Testis (tissue), 3 donors: ENCODE measurements around the gene MATK. TPM values are rescaled to one million over a fixed set of nuclear protein-coding genes. Genes with fewer than 3 reads are reported as not detected.

Source experiments
- DNase-seq: peaks from one replicate; pipeline ENCODE4 v3.0.0-alpha.2; 2019
- H3K27ac ChIP-seq, 2 donors: fragments of 200-600 bp; sonication (generic); one replicate each; pipeline ENCODE4 v1.5.1; 2019
- H3K27me3 ChIP-seq: fragments of 200-600 bp; sonication (generic); one replicate; pipeline ENCODE4 v1.5.1; 2019
- H3K36me3 ChIP-seq: fragments of 200-600 bp; sonication (generic); one replicate; pipeline ENCODE4 v1.5.1; 2017; ENCODE audit warnings: low read depth; ENCODE audit errors: missing control alignments
- H3K4me1 ChIP-seq: fragments of 200-600 bp; sonication (generic); one replicate; pipeline ENCODE4 v1.5.1; 2019
- H3K4me3 ChIP-seq, 2 donors: fragments of 200-600 bp; sonication (generic); one replicate each; pipeline ENCODE4 v1.5.1; 2017 to 2019
- H3K9me3 ChIP-seq: fragments of 200-600 bp; sonication (generic); one replicate; pipeline ENCODE4 v1.5.1; 2017
- CTCF ChIP-seq, 3 experiments: fragments of 450-650 bp in 2 of 3; fragments of 200-600 bp in 1 of 3; sonication (generic) in 1 of 3; IDR thresholded peaks; one replicate each; pipeline ENCODE4 v1.5.1; 2016 to 2019; ENCODE audit warnings: antibody characterized with exemption in 3 of 3, mild to moderate bottlenecking in 2 of 3, moderate library complexity in 1 of 3
- POLR2A ChIP-seq: fragments of 450-650 bp; IDR thresholded peaks from one replicate; pipeline ENCODE4 v1.6.1; 2017; ENCODE audit warnings: antibody characterized with exemption, mild to moderate bottlenecking, moderate library complexity
- WGBS, 2 donors: methylation state at CpG; one replicate each; pipeline ENCODE4 v1.1.5; 2018; 5-methylcytosine and 5-hydroxymethylcytosine counted together
- intact Hi-C: fragments of 100-400 bp; cut with DNase I; formaldehyde crosslinking; loops from one replicate; pipeline ENCODE4 v1.15.1; 2023; ENCODE audit warnings: low total_unique reads
- polyA plus RNA-seq: library from polyadenylated mRNA; stranded (reverse); fragments of 350-450 nt; fragmentation: Illumina TruSeq; extraction: RNeasy Lipid Tissue Mini Kit (QIAGEN cat#74804); gene quantifications from one replicate; pipeline ENCODE4 v1.2.3, GENCODE V29; 2014; ENCODE audit warnings: low read depth, low replicate concordance; ENCODE audit not compliant: insufficient read depth
- total RNA-seq, 2 donors: library from RNA; depleted of rRNA; stranded (reverse); fragments of >200 nt; gene quantifications; one replicate each; pipeline ENCODE4 v1.2.3, GENCODE V29; 2016

Gene MATK
- total and polyA plus RNA-seq, 3 donors from 2014 or later = 6.0 to 10.1 (median 10.1) TPM

DNA sequence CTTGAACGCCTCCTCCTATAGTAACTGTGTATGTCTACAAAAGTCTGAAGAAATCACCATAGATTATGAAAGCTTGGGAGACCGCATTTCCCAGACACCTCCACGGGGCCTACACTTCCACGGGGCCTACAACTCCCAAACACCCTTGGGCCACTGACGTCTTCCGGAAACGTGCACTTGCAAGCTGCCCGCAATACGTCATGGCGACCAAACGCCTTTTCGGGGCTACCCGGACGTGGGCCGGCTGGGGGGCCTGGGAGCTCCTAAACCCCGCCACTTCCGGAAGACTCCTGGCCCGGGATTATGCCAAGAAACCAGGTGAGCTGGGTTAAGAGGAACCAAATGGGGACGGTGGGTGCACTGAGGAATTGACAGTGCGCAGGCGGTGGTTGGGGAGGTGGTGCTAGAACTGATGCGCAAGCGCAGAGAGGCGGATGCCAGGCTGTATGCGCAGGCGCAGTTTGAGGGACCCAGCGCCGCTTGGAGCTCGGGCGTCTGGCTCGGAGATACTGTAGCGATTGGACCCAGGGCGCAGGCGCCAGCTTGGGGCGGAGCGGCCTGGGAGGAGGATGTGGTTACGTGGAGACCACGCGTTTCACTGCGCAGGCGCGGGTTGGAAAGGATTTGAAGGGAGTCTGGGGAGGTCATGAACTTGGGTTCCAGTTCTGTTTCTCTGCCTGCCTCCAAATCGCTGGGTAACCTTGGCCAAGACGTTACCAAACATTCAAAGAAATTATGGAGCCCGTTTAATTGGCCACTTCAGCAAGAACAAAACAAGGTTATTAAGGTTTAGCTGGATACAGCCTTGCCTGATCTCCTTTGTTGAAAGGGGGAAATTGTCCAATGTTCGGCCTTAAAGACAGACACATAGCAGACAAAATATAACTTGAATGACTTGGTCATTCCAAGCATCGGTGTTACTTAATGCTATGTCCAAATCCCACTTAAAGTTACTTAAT, 23.4 kb downstream of the MATK start, which contains the start of gene MRPL54:
Gene MRPL54 (plus strand): TSS at position 182 of the 959 bp plus-strand sequence. CDS start 19 bp downstream, at position 201.
- 2 to 3% methylated on average over 32 to 47 of the region's 47 CpGs for WGBS, 2 donors
- H3K27me3 ChIP-seq = no peaks in the 10 kb centered on the region
- intact Hi-C loops = no loop called here
- H3K27ac ChIP-seq = peak within 1 kb of the TSS; percentile 98
- peak within 1 kb of the TSS; percentile 84 to 86 for H3K4me3 ChIP-seq
- TF ChIP-seq CTCF (IDR thresholded peaks at IDR 0.05) (peak in 1 of 3 experiments; percentile 11), POLR2A (no peak)
- DNase-seq = peak; percentile 99
- no peaks in the 10 kb centered on the region for H3K36me3 ChIP-seq
- no peaks in the 10 kb centered on the region for H3K9me3 ChIP-seq
- peaks cover 9% of the 10 kb centered on the region for H3K4me1 ChIP-seq

DNA sequence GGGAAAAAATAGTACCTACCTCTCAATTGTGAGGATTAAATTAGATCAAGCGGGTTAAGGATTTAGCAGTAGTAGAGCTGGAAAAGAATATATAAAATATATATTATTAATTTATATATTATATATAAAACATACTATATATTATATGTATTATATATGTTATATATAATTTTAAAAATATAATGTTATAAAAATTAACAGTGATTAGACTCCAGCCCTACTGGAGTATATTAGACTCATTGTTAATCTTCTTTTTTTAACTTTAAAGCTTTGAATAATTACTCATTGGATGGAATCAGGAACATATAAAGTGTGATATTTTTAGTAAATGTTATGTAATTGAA, 24.1 kb downstream of the MATK start:
- H3K4me3 ChIP-seq = peak overlapping the region; percentile 66 to 84

DNA sequence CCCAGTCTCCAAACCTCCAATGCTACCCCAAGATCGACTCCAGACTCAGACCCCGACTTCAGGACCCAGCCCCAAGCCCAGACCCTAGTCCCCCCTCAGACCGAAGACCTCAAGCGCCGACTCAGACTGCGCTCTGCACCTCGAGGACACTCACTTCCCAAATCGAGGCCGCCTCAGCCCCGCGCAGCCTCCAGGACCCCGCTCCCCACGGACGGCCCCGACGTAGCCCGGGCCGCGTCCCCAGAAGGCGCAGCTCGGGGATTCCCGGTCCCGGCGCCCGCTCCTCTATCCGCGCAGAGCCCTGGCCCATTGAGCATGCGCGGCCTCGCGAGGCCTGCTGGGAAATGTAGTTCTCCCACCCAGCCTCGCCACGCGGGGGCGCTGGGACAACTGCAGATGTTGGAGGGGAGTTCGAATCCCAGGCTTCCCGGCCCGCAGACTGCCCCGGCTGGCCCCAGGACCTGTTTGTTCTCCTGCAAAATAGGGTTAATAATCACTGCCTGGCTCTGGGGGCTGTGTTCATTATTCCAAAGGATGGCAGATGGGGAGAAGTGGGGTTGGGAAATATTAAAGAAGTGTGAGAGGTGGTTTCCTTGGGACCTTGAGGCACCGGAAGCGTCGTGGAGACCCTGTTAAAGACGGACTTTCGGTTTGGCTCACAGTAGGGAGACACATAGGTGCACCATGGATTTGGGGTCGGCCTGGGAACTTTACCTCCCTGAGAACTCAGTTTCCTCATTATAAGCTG, 24.6 kb downstream of the MATK start, which contains the start of gene APBA3:
Gene APBA3 (minus strand): TSS at position 311 of the 748 bp plus-strand sequence. CDS start 1,428 bp downstream, outside the sequence.
- Histone ChIP-seq H3K36me3 (no peaks in the 10 kb centered on the region), H3K27ac (peak within 1 kb of the TSS; percentile 98), H3K4me3 (peak within 1 kb of the TSS; percentile 84 to 86), H3K9me3 (no peaks in the 10 kb centered on the region), H3K4me1 (peaks cover 9% of the 10 kb centered on the region), H3K27me3 (no peaks in the 10 kb centered on the region)
- intact Hi-C loops = no loop called here
- WGBS, 2 donors = 5 to 6% methylated on average over 15 to 45 of the region's 45 CpGs
- TF ChIP-seq CTCF (IDR thresholded peaks at IDR 0.05) (peak; percentile 80 to 89 (median 85)), POLR2A (no peak)
- DNase-seq = peak; percentile 94

More for the DNA sequence above, 24.1 kb downstream of the MATK start:
- Histone ChIP-seq H3K36me3 (no peaks in the 10 kb centered on the region), H3K9me3 (no peaks in the 10 kb centered on the region), H3K4me1 (peaks cover 9% of the 10 kb centered on the region), H3K27ac (peak overlapping the region; percentile 98), H3K27me3 (no peaks in the 10 kb centered on the region)
- no peak for DNase-seq
- TF ChIP-seq CTCF (IDR thresholded peaks at IDR 0.05) = no peak
- TF ChIP-seq POLR2A = no peak
- intact Hi-C loops = no loop called here
- 39 to 51% methylated on average over 1 of the region's 1 CpG for WGBS, 2 donors

DNA sequence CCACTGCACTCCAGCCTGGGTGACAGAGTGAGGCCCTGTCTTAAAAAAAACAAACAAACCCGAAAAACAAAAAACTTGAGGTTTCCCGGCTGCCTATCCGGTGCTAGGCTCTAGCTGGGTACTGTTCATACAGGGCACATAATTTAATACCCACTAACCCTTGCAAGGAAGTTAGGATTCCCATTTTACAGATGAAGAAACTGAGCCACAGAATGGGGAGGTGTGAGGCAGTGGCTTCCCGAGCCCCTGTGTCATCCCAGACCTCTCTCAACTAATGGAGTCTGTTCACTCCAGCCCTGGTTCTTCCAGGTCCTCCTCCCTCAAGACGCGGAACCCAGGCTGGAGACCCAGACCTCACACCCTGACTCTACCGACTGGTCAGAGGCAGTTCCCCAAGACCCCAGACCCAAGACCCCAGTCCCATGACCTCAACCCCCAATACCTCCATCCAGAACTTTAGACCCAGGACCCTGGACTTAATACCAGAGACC, 25.3 kb downstream of the MATK start:
- Histone ChIP-seq H3K36me3 (no peaks in the 10 kb centered on the region), H3K27ac (peak overlapping the region; percentile 40 to 98), H3K9me3 (no peaks in the 10 kb centered on the region), H3K4me1 (peaks cover 9% of the 10 kb centered on the region), H3K27me3 (no peaks in the 10 kb centered on the region), H3K4me3 (peak overlapping the region; percentile 73 to 86)
- no peak for TF ChIP-seq CTCF (IDR thresholded peaks at IDR 0.05)
- TF ChIP-seq POLR2A = no peak
- intact Hi-C loops = no loop called here
- 14 to 21% methylated on average over 7 of the region's 7 CpGs for WGBS, 2 donors
- DNase-seq = no peak
